ENCODE measurements around the gene KMT5C.

The KMT5C gene

GRCh38 chr19:55353803-55354697, 14.4 kb downstream of the KMT5C start:
- no peak for TF ChIP-seq CTCF (IDR thresholded peaks at IDR 0.05; ENCODE audit: control insufficient read depth, extremely low read depth, insufficient read depth)
- H3K4me3 ChIP-seq (ENCODE audit: low read depth, low read length): peak overlapping the region; percentile 36
- DNase-seq (ENCODE audit: low read depth): no peak

- TF ChIP-seq CTCF (IDR thresholded peaks at IDR 0.05; ENCODE audit: control insufficient read depth, extremely low read depth, insufficient read depth): no peak
- no peak for DNase-seq (ENCODE audit: low read depth)
- peak within 1 kb of the TSS; percentile 36 for H3K4me3 ChIP-seq (ENCODE audit: low read depth, low read length)
Observed at GRCh38 chr19:55354698-55355212, 15.1 kb downstream of the KMT5C start, which contains the start of gene COX6B2. COX6B2 (minus strand) TSS chr19:55354719; CDS start chr19:55354521, 198 bp downstream.

- no peak overlapping the region for H3K4me3 ChIP-seq (ENCODE audit: low read depth, low read length)
- DNase-seq (ENCODE audit: low read depth): no peak
- TF ChIP-seq CTCF (IDR thresholded peaks at IDR 0.05; ENCODE audit: control insufficient read depth, extremely low read depth, insufficient read depth): no peak
Observed at GRCh38 chr19:55355213-55355821, 15.6 kb downstream of the KMT5C start.

- H3K4me3 ChIP-seq (ENCODE audit: low read depth, low read length): no peak overlapping the region
- TF ChIP-seq CTCF (IDR thresholded peaks at IDR 0.05; ENCODE audit: control insufficient read depth, extremely low read depth, insufficient read depth): no peak
- DNase-seq (ENCODE audit: low read depth): no peak
Observed at GRCh38 chr19:55358493-55358892, 18.8 kb downstream of the KMT5C start.

- no peak overlapping the region for H3K4me3 ChIP-seq (ENCODE audit: low read depth, low read length)
- no peak for TF ChIP-seq CTCF (IDR thresholded peaks at IDR 0.05; ENCODE audit: control insufficient read depth, extremely low read depth, insufficient read depth)
- no peak for DNase-seq (ENCODE audit: low read depth)
Observed at GRCh38 chr19:55358943-55359908, 19.6 kb downstream of the KMT5C start.

- DNase-seq (ENCODE audit: low read depth): no peak
- H3K4me3 ChIP-seq (ENCODE audit: low read depth, low read length): no peak overlapping the region
- TF ChIP-seq CTCF (IDR thresholded peaks at IDR 0.05; ENCODE audit: control insufficient read depth, extremely low read depth, insufficient read depth): no peak
Observed at GRCh38 chr19:55360902-55361301, 21.2 kb downstream of the KMT5C start.
